Activated CD4-positive, alpha-beta T cell treated with anti-CD3 and anti-CD28 coated beads for 48 hours (primary cell): ENCODE measurements around the gene CAMSAP2.

Source experiments
- DNase-seq: peaks from one replicate; pipeline ENCODE4 v3.0.0-alpha.2; 2020

CAMSAP2 gene

GRCh38 chr1:200738327-200738948 is at the start of gene CAMSAP2:
CAMSAP2 (plus strand) TSS chr1:200738893; CDS start chr1:200739828, 935 bp downstream.
- peak; percentile 60 for DNase-seq

DNA sequence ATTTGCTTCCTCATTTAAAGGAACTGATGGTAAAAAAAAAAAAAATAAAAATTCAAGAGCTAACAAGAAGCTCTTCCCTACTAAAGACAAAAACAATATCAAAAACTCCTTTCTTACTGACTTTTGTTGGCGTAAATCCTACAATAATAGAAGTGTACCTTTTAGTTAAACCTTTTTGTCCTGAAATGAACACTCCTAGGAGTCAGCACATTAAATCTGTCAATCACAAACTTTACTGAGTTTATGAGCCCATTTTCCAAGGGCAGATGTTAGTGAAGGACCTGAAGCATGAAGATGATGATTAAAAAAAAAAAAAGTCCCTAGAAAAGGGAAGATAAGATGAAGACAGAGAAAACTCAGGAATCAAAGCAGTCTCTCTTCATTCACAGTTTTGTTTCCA is 46.4 kb upstream of the CAMSAP2 start:
- no peak for DNase-seq

GRCh38 chr1:200693327-200693726 is 45.4 kb upstream of the CAMSAP2 start:
- no peak for DNase-seq

DNA sequence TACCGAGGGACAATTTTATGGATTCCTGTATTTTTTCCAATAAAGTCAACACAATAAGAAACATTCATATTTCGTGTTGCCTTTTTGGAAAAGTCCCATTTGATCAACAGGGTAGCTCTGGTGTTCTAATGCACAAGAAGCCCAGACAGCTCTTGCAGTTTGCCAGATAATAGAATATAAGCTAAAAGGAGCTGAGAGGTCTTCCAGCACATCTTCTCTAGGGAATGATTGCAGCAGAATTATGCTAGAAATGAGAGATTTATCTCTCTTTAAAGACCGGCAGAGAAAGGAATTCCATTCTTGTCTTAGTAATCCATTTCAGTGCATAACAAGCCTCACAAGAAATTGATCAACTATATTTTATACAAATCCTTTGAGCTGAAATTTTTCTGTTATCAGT is 44.0 kb upstream of the CAMSAP2 start:
- DNase-seq = no peak

DNA sequence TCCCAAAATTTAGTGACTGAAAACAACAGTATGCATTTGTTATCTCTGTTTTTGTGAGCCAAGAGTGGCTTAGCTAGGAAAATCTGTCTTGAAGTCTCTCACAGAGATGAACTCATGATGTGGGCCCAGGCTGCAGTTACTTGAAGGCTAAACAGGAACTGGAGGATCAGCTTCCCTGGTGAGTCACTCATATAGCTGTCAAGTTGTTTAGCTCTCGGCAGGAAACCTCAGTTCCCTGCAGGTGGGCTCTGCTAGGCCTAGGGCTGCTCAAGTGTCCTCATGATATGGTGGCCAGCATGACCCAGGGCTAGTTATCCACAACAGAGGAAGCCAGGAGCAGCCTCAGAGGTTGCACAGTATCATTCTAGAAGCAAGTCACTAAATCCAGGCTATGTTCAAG is 38.8 kb upstream of the CAMSAP2 start:
- no peak for DNase-seq

- DNase-seq = no peak
Observed at GRCh38 chr1:200704986-200705500, 33.6 kb upstream of the CAMSAP2 start.

- no peak for DNase-seq
Observed at GRCh38 chr1:200706111-200706814, 32.4 kb upstream of the CAMSAP2 start.

GRCh38 chr1:200707116-200707515 is 31.6 kb upstream of the CAMSAP2 start:
- no peak for DNase-seq

- DNase-seq = no peak
Observed at GRCh38 chr1:200708161-200708560, 30.5 kb upstream of the CAMSAP2 start.

GRCh38 chr1:200708769-200709168 is 29.9 kb upstream of the CAMSAP2 start:
- DNase-seq = no peak

DNA sequence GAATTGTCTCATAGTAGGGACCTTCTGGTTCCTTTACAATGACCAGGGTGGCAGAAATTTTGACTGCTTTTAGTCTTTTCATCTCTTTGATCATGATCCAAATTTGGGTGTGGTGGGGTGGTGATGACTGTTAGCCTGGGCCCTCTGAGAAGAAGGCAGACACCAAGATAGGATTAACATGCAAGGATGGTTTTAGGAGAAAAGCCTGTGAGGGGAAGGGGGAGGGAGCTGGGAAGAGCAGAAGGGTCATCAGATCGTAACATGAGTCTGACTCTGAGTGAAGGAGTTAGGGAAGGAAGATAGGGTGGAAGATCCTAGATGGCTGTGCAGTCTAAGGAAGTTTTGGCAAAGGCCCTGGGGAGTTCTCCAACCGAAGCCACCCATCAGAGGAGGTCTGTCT is 28.5 kb upstream of the CAMSAP2 start:
- no peak for DNase-seq

GRCh38 chr1:200714504-200715187 is 24.0 kb upstream of the CAMSAP2 start:
- no peak for DNase-seq

DNA sequence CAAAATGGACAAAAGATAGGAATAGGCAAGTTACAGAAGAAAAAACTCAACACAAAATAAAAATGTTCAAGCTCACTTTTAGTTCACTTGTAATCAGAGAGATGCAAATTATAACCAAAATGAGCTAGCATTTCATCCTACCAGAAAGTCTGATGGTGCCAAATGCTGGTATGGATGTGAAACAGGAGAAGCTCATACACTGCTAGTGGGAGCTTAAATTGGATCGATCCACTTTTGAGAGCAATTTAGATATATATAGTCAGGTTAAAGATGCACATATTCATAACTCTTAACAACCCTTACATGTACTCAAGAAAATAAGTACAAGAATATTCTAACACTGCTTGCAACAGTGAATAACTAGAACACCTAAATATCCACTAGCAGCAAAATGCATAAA is 18.5 kb upstream of the CAMSAP2 start:
- no peak for DNase-seq

DNA sequence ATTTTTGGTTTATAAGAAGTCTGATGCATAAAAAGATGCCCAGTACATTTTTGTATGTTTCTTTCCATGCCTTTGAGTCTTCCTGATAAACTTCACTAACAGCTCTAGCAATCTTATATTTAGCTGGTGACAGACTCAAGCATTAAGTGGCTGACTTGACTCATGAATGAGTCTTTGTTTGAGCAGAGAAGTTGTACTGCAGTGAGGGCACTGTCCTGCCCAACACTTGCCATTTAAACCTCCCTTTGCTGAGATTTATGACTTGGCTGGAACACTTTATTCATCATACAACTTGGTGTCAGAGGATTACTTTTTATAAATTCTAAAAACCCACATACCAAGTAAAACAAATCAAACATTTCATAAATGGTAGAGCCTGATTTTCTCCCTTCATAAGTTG is 14.6 kb upstream of the CAMSAP2 start:
- no peak for DNase-seq

DNA sequence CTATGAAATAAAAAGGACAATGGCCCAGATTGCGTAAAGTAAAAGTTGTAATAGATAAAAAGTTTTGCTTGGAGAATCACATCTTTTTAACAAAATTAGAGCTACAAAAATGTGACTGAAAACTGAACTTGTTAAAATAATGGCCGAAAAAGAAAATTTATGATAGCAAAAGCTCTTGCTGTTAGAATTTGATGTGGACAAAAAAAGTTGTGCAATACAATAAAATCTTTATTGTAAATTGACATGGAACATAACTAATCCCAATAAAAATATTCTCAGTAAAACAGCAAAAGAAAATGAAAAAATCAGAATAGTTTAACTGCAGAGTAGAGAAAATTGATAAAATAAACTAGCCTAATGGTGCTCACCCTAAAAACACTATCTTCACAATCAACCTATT is 11.4 kb upstream of the CAMSAP2 start:
- no peak for DNase-seq

DNA sequence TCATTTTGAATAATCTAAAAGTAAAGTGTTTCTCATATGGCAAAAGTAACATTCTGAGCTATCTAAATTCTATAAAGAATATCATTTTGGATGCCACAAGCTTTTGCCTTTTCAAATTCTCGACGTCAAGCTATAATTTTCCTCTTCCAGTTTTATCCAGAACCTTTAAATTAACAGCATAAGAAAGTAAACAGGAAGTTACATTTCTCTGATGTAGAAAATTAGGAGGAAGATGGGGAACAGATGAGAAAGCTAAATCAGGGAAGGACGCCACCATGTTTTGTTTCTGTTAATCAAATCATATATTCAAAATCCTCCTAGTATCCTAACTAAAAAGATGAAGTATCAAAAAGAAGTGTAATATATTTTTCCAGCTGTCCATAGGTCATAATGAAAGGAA is 8.8 kb upstream of the CAMSAP2 start:
- no peak for DNase-seq

- no peak for DNase-seq
Observed at GRCh38 chr1:200731654-200732332, 6.9 kb upstream of the CAMSAP2 start.

- no peak for DNase-seq
Observed at GRCh38 chr1:200732438-200732837, 6.3 kb upstream of the CAMSAP2 start.

DNA sequence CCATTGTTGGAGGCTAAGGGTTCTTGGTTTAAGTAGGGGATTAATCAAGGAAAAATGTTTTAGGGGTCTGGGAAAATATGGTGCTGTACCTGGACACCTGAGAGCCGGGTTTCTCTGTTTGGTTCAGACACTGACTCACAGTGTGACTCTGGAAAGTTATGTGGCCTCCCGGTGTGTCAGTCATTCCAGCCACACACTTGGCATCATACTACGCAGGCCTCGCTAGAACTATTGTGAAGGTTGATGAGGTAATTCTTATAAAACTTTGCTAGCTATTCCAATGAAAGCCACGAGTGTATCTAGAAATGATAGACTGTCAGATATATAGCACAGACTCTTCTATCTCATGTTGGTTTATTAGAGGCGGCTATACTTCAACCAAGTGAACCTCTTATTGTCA is 4.8 kb upstream of the CAMSAP2 start:
- DNase-seq = peak; percentile 62

GRCh38 chr1:200737647-200738291 is 924 bp upstream of the CAMSAP2 start:
- no peak for DNase-seq

GRCh38 chr1:200738949-200739651 is 407 bp downstream of the CAMSAP2 start:
- DNase-seq = peak; percentile 51
